Left renal pelvis (tissue), 4 donors: Measurements from ENCODE around the gene U2AF1. TPM values are rescaled to one million over a fixed set of nuclear protein-coding genes. Genes with fewer than 3 reads are reported as not detected.
"Not testable (repeated sequence)": the region's sequence is repeated elsewhere in the genome, so short reads cannot be mapped to it uniquely, and the experiment has no call there.

ENCODE experiments used
- DNase-seq, 4 donors: peaks; one replicate each; pipeline ENCODE4 v3.0.0-alpha.2; 2013; ENCODE audit warnings: low read depth in 4 of 4, low spot score in 3 of 4
- polyA plus RNA-seq, 4 donors: library from polyadenylated mRNA; unstranded; fragments of 120-200 nt; gene quantifications; one replicate each; pipeline ENCODE4 v1.2.1, GENCODE V29; 2013; ENCODE audit not compliant: insufficient read length in 4 of 4

Gene U2AF1
- polyA plus RNA-seq, 4 donors, result 25.6 to 85.9 (median 36.5) TPM

GRCh38 chr21:43082587-43083300 is 24.6 kb downstream of the U2AF1 start:
- not testable (repeated sequence) for DNase-seq

- DNase-seq, result not testable (repeated sequence)
These were observed 30.7 kb downstream of the U2AF1 start for GRCh38 chr21:43076643-43077042.

- DNase-seq, result not testable (repeated sequence)
These were observed 31.2 kb downstream of the U2AF1 start for GRCh38 chr21:43076023-43076637.

- DNase-seq, result not testable (repeated sequence)
These were observed 32.0 kb downstream of the U2AF1 start, which contains the start of gene CBS for GRCh38 chr21:43075170-43076022. Gene CBS (minus strand): TSS chr21:43075835. CDS start chr21:43072193, 3,642 bp downstream.

GRCh38 chr21:43074401-43075169 is 32.8 kb downstream of the U2AF1 start:
- DNase-seq, result not testable (repeated sequence)

- not testable (repeated sequence) for DNase-seq
These were observed 34.6 kb downstream of the U2AF1 start for GRCh38 chr21:43072742-43073141.

GRCh38 chr21:43069682-43070081 is 37.7 kb downstream of the U2AF1 start:
- not testable (repeated sequence) for DNase-seq

GRCh38 chr21:43068065-43068464 is 39.3 kb downstream of the U2AF1 start:
- not testable (repeated sequence) for DNase-seq

- DNase-seq, result not testable (repeated sequence)
These were observed 40.7 kb downstream of the U2AF1 start for GRCh38 chr21:43066690-43067089.

- not testable (repeated sequence) for DNase-seq
These were observed 41.4 kb downstream of the U2AF1 start for GRCh38 chr21:43065991-43066390.

GRCh38 chr21:43064265-43064917 is 43.0 kb downstream of the U2AF1 start:
- DNase-seq, result not testable (repeated sequence)

- DNase-seq, result not testable (repeated sequence)
These were observed 44.3 kb downstream of the U2AF1 start for GRCh38 chr21:43062955-43063664.

GRCh38 chr21:43053112-43053511 is 54.3 kb downstream of the U2AF1 start:
- DNase-seq, result not testable (repeated sequence)

GRCh38 chr21:43045876-43046821 is 61.2 kb downstream of the U2AF1 start:
- not testable (repeated sequence) for DNase-seq

GRCh38 chr21:43045165-43045875 is 62.0 kb downstream of the U2AF1 start:
- DNase-seq, result not testable (repeated sequence)

- DNase-seq, result not testable (repeated sequence)
These were observed 62.8 kb downstream of the U2AF1 start for GRCh38 chr21:43044547-43044946.

- not testable (repeated sequence) for DNase-seq
These were observed 64.1 kb downstream of the U2AF1 start for GRCh38 chr21:43043291-43043690.
